BE2C (cell line): ENCODE data around the gene UGT1A10.
A peak's percentile ranks its signal among the peaks of the same experiment; 100 is the strongest.
"Not testable (repeated sequence)": the region's sequence is repeated elsewhere in the genome, so short reads cannot be mapped to it uniquely, and the experiment has no call there.

Experiments used
- DNase-seq: peaks from one replicate; pipeline ENCODE4 v3.0.0-alpha.2; 2020
- H3K27me3 ChIP-seq: fragments of 250-450 bp; sonication (Bioruptor Pico); 2 replicates; pipeline ENCODE4 v1.5.1; 2020; ENCODE audit warnings: mild to moderate bottlenecking
- H3K36me3 ChIP-seq: fragments of 250-450 bp; sonication (Bioruptor Pico); 2 replicates; pipeline ENCODE4 v1.5.1; 2020; ENCODE audit warnings: mild to moderate bottlenecking
- H3K4me1 ChIP-seq: fragments of 250-450 bp; sonication (Bioruptor Pico); 2 replicates; pipeline ENCODE4 v1.5.1; 2020
- H3K4me3 ChIP-seq: 2 replicates; pipeline ENCODE4 v1.5.1; 2011; ENCODE audit warnings: low read depth, low read length
- H3K9me3 ChIP-seq: fragments of 250-450 bp; sonication (Bioruptor Pico); 2 replicates; pipeline ENCODE4 v1.5.1; 2020
- TF ChIP-seq, protein P1 (sequence below): IDR thresholded peaks from 2 replicates; pipeline ENCODE4 v1.5.1; 2012; ENCODE audit warnings: mild to moderate bottlenecking, low read depth, low read length

Gene UGT1A10

GRCh38 chr2:233627331-233628025 lies 8.8 kb upstream of the UGT1A10 start:
- Histone ChIP-seq H3K4me1 (no peaks in the 10 kb centered on the region), H3K27me3 (no peaks in the 10 kb centered on the region), H3K9me3 (no peaks in the 10 kb centered on the region), H3K4me3 (no peak overlapping the region), H3K36me3 (no peaks in the 10 kb centered on the region)
- DNase-seq, result no peak
- TF ChIP-seq, protein P1, sequence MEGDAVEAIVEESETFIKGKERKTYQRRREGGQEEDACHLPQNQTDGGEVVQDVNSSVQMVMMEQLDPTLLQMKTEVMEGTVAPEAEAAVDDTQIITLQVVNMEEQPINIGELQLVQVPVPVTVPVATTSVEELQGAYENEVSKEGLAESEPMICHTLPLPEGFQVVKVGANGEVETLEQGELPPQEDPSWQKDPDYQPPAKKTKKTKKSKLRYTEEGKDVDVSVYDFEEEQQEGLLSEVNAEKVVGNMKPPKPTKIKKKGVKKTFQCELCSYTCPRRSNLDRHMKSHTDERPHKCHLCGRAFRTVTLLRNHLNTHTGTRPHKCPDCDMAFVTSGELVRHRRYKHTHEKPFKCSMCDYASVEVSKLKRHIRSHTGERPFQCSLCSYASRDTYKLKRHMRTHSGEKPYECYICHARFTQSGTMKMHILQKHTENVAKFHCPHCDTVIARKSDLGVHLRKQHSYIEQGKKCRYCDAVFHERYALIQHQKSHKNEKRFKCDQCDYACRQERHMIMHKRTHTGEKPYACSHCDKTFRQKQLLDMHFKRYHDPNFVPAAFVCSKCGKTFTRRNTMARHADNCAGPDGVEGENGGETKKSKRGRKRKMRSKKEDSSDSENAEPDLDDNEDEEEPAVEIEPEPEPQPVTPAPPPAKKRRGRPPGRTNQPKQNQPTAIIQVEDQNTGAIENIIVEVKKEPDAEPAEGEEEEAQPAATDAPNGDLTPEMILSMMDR, result no peak

DNA sequence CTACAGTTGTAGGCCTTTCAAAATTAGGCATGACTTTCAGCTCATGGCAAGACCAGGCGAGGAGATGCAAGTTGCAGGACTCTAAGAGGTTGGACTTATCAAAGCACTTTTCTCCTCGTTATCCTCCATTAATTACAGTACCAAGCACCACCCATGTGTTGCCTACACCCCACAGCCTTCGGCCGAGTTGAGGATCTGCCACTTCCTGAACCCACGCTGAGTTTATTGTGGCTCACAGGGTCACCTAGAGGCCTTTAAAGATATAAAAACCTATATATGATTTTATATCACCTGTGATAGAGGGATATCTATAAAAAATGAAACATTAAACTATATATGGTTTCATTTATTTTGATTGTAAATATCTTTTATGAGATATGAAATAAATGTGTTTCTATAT lies 2.6 kb downstream of the UGT1A10 start:
- no peak for DNase-seq
- no peaks in the 10 kb centered on the region for H3K9me3 ChIP-seq
- no peak overlapping the region for H3K4me3 ChIP-seq
- peaks cover 3% of the 10 kb centered on the region for H3K27me3 ChIP-seq
- TF ChIP-seq, protein P1, result no peak
- no peaks in the 10 kb centered on the region for H3K4me1 ChIP-seq
- no peaks in the 10 kb centered on the region for H3K36me3 ChIP-seq

DNA sequence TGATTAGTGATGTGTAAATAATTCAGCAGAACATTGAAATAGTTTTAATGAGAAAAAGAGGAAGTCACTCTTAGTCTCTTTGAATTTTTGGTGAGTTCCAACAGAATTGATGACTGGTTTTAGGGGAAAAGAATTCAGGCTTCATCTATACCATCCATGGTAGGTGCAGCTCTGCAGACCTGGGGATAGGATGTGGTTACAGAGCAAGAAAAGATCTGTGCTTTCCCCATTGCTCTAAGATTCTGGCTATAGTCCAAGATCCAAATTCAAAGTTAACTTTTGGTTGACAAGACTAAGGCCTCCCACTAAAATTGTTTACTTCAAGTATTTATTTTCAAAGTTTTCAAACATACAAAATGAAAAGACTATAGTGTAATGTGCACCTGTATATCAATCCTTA lies 3.6 kb downstream of the UGT1A10 start:
- no peaks in the 10 kb centered on the region for H3K4me1 ChIP-seq
- peaks cover 3% of the 10 kb centered on the region for H3K27me3 ChIP-seq
- H3K9me3 ChIP-seq, result no peaks in the 10 kb centered on the region
- no peak overlapping the region for H3K4me3 ChIP-seq
- H3K36me3 ChIP-seq, result no peaks in the 10 kb centered on the region
- TF ChIP-seq, protein P1, result no peak
- no peak for DNase-seq

DNA sequence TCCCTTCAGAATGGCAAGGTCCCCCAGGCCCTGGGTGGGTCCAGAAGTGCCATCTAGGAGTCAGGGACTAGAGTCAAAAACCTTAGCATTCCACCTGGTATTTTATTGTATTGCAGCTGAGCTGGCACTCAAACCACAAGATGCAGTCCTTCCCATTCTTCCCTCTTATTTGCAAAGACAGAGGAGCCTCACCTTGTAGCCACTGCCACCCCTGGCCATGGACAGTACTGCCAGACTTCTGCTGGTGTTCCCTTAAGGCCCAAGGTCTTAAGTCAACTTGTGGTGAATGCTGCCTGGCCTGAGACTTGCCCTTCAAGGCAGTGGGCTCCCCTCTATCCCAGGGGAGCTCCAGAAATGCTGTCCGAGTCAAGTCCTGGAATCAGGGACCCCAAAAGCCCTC lies 6.9 kb downstream of the UGT1A10 start:
- Histone ChIP-seq H3K36me3 (no peaks in the 10 kb centered on the region), H3K4me1 (no peaks in the 10 kb centered on the region), H3K27me3 (no peaks in the 10 kb centered on the region; the same call in 1 of the 2 replicates), H3K4me3 (no peak overlapping the region), H3K9me3 (no peaks in the 10 kb centered on the region)
- TF ChIP-seq, protein P1, result peak; percentile 29
- DNase-seq, result peak; percentile 13

GRCh38 chr2:233646033-233646432 lies 9.8 kb downstream of the UGT1A10 start:
- not testable (repeated sequence) for H3K4me3 ChIP-seq, H3K9me3 ChIP-seq

GRCh38 chr2:233650981-233651380 lies 14.7 kb downstream of the UGT1A10 start:
- Histone ChIP-seq H3K27me3 (no peaks in the 10 kb centered on the region; the same call in 1 of the 2 replicates), H3K4me1 (no peaks in the 10 kb centered on the region), H3K9me3 (no peaks in the 10 kb centered on the region), H3K4me3 (no peak overlapping the region), H3K36me3 (no peaks in the 10 kb centered on the region)
- DNase-seq, result no peak
- TF ChIP-seq, protein P1, result no peak

More at GRCh38 chr2:233646033-233646432, 9.8 kb downstream of the UGT1A10 start:
- not testable (repeated sequence) for H3K27me3 ChIP-seq, H3K36me3 ChIP-seq, DNase-seq, H3K4me1 ChIP-seq
